Fibroblast of skin of abdomen (primary cell): ENCODE measurements around the gene MIF4GD. TPM values are rescaled to one million over a fixed set of nuclear protein-coding genes. Genes with fewer than 3 reads are reported as not detected.
A peak's percentile ranks its signal among the peaks of the same experiment; 100 is the strongest.
"Not testable (repeated sequence)": the region's sequence is repeated elsewhere in the genome, so short reads cannot be mapped to it uniquely, and the experiment has no call there.

Experiments used
- DNase-seq: peaks from one replicate; pipeline ENCODE4 v3.0.0-alpha.2; 2013
- polyA plus RNA-seq, 2 experiments: library from polyadenylated mRNA; unstranded; fragments of 120-200 nt; gene quantifications; one replicate each; pipeline ENCODE4 v1.2.1, GENCODE V29; 2013; ENCODE audit not compliant: insufficient read length in 2 of 2

Gene MIF4GD, protein sequence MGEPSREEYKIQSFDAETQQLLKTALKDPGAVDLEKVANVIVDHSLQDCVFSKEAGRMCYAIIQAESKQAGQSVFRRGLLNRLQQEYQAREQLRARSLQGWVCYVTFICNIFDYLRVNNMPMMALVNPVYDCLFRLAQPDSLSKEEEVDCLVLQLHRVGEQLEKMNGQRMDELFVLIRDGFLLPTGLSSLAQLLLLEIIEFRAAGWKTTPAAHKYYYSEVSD
- 8.8 TPM for polyA plus RNA-seq (2013, experiment 1 of 2; ENCODE audit: insufficient read length)
- 9.1 TPM for polyA plus RNA-seq (2013, experiment 2 of 2; ENCODE audit: insufficient read length)

DNA sequence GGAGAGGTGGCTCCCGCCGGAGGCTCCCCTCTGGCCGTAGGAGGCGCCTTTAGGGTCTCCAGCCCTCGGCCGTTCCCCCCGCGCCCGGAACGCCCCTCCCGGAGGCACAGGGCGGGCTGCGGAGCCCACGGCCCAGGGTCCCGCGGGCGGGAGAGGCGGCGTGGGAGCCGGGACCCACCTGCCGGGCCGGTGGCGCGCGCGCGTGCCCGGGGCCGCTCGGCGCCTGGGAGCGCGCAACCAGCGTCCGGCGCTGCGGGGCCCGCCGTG, at the start of gene MIF4GD:
Gene MIF4GD, minus strand, starts transcription at position 266 of the 267 bp plus-strand sequence. CDS start 1,036 bp downstream, outside the sequence.
- DNase-seq, result peak; percentile 72

- peak; percentile 92 for DNase-seq
Measured at GRCh38 chr17:75319904-75320691, 49.1 kb upstream of the MIF4GD start.

DNA sequence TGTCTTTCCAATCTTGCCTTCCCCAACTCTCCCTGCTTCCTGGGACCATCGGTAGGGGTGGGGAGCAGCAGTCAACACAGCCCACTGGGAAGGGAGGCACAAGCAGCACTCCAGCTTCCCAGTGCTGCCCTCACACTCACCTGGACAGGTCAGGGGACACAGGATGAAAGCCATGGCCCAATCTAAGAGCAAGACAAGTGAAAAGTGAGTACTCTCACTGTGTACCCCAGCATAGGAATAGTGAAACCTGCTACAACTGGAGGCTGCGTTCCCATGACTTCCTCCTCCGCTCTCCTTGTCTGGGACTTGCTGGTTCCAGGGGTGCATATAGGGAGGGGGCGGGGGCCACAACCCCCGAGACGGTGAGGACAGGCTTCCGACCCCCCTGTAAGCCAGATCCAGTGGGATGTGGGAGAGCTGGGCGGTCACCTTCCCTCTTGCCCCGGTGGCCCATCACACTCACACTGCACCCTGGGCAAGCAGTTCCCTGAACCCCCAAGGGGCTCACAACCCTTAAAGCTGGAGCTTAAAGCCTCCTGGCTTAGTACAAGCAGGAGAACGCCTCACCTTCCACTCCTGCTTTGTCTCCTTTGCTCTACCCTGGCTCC, 47.7 kb upstream of the MIF4GD start:
- no peak for DNase-seq

- no peak for DNase-seq
Measured at GRCh38 chr17:75318211-75318610, 47.2 kb upstream of the MIF4GD start.

- DNase-seq, result no peak
Measured at GRCh38 chr17:75317671-75318070, 46.6 kb upstream of the MIF4GD start.

- DNase-seq, result no peak
Measured at GRCh38 chr17:75316253-75316652, 45.2 kb upstream of the MIF4GD start.

GRCh38 chr17:75315541-75316243, 44.7 kb upstream of the MIF4GD start:
- no peak for DNase-seq

DNA sequence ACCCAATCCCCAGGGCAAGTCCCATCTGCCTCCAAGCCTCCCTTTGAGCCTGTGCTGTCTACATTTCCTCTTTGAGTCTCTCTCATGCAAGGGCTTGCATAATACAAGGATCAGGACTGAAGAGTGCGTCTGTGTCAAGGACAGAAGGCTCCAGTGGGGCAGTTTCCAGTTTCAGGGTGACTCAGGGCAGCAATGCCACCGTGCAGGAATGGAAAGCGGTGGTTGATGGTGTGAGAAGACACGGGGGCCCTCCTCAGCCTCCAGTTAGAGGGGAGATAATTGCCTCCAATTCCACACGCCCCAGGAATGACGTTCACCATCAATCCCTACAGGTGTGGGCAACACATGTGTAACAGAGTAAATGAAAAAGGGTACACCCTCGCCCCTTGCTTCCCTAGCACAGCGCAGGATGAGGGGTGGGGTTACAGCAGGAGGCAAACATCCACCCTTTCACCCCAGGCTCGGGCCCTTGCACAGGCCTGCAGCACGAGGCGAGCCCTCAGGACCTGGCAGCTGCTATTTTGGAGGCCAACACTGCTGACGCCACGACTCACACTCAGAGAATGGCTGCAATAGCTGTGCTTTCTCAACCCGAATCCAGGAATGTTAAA, 43.0 kb upstream of the MIF4GD start:
- peak; percentile 21 for DNase-seq

- DNase-seq, result no peak
Measured at GRCh38 chr17:75308732-75309629, 38.0 kb upstream of the MIF4GD start.

- no peak for DNase-seq
Measured at GRCh38 chr17:75307957-75308731, 37.1 kb upstream of the MIF4GD start.

DNA sequence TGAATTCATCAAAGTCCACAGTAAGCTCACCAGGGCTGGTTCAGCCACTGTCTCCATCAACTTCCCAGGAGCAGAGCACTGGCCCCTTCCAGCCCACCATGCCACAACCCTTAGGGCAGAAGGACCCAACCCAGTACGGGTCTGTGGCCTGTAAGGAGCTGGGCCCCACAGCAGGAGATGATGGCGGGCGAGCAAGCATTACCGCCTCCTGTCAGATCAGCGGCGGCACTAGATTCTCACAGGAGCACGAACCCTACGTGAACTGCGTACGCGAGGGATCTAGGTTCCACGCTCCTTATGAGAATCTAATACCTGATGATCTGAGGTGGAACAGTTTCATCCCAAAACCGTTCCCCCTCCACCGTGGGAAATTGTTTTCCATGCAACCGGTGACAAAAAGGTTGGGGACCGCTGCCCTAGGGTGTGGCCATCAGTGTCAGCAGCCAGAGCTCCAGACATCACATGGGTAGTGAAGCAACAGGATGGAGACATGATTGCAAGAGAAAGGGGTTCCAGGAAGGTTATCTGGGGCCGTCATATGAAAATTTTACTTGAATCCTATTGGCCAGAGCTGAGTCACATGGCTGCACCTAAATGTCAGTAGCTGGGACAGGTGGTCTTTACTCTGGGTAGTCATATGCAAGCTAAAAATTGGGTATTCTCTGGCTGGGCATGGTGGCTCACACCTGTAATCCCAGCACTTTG, 30.6 kb upstream of the MIF4GD start:
- no peak for DNase-seq

DNA sequence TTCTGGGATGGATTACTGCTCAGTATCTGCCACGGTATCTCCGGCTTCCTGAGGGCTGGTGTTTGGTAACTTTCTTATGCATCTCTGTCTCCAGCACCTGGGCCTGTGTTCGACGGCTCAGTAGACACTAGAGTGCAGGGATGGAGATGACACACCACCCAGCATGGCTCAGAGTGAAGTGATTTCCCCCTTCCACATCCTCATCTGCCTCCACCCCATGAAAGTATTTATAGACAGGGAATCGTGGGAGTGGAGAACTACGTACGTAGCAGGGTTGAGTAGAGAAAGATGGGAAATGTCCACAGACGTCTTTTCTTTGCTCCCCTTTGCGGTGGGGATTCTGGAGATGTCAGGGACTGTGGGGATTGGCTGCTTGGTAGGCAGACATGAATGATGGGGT, 30.0 kb upstream of the MIF4GD start:
- DNase-seq, result no peak

- DNase-seq, result no peak
Measured at GRCh38 chr17:75300280-75300679, 29.2 kb upstream of the MIF4GD start.

GRCh38 chr17:75295201-75296158, 24.4 kb upstream of the MIF4GD start:
- no peak for DNase-seq

- DNase-seq, result not testable (repeated sequence)
Measured at GRCh38 chr17:75292810-75293448, 21.9 kb upstream of the MIF4GD start.

DNA sequence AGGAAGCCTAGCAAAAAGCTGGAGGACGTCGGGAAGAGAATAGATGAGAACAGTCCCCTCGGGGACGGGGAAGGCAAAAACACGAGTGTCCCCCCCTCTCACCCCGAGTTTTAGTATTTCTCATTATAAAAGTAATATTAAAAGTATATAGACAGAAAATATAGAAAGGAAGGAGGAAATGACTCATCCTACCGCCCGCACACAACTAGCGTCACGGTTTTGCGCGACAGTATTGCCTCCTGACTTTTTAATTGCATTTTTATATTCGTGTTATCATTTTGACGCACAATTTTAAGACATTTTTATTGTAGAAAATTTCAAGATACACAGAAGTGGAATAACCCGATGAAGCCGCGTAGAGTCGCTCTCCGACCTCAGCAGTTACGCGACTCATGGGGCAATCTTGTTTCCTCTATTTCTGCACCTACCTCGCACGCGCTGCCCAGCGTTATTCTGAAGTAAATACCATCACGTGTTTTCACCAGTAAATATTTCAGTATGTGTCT, 18.9 kb upstream of the MIF4GD start:
- peak; percentile 58 for DNase-seq

DNA sequence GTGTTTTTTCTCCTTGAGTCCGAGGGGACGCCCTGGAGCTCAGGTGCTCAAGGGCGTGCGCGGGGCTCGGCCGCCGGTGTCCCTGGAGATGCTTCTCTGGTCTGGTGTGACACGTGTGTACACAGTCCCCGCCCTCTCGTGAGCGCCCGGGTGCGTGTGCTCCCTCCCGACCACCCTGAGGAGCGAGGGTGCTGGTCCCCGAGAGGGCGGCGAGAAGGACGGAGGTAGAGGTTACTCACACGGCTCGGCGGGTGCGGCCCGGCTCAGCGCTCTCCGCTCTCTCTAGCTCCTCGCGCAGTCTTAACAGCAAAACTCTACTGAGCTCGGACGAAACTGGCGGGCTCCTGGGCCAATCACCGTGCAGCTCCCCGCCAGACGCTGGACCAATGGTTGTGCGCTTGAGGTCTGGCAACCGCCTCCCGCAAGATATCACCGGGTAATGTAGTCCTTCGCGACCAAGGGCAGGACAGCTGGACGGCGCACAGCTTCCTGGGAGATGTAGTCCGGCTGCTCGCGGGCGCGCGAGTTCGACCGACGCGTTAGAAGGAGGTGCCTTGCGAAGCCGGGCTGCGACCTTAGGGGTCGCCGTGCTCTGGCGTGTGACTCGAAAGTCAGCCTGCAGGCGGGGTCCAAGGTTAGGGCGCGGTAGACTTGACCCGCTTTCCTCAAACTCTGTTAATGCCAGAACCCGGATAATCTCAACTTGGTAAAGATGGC, 18.2 kb upstream of the MIF4GD start, which contains the start of gene SLC25A19:
Gene SLC25A19, minus strand, starts transcription at position 319 of the 717 bp plus-strand sequence. CDS start 2,669 bp downstream, outside the sequence.
- peak; percentile 99 for DNase-seq
